Measurements from ENCODE around the gene ALOX5. TPM values are rescaled to one million over a fixed set of nuclear protein-coding genes. Genes with fewer than 3 reads are reported as not detected.

The ALOX5 gene
- total RNA-seq, 5 donors from 2014 or later (not counting 1 experiment from before 2014, with no cell fraction given), result 13.8 to 39.8 (median 16.1) TPM

- no peaks in the 10 kb centered on the region for H3K9me3 Mint-ChIP-seq
- H3K27me3 Mint-ChIP-seq, result no peaks in the 10 kb centered on the region
- H3K27ac Mint-ChIP-seq, result peak overlapping the region; percentile 80 to 81
- H3K36me3 Mint-ChIP-seq, result peaks cover 44% of the 10 kb centered on the region
- no peak for DNase-seq
- Histone ChIP-seq H3K27ac (ENCODE audit: low read length) (no peak overlapping the region), H3K27me3 (replicated peaks in 1 of 2; ENCODE audit: control insufficient read depth in 2 of 2, extremely low read depth in 1 of 2, insufficient read depth in 2 of 2, low read length in 1 of 2) (no peaks in the 10 kb centered on the region), H3K9me3 (no peaks in the 10 kb centered on the region), H3K36me3 (ENCODE audit: control insufficient read depth in 2 of 2, extremely low read depth in 1 of 2, insufficient read depth in 1 of 2, low read length in 1 of 2) (peaks cover 12 to 42% of the 10 kb centered on the region in 2 donors), H3K4me3 (ENCODE audit: control insufficient read depth in 1 of 2, extremely low read depth in 1 of 2, low read length in 1 of 2) (no peak overlapping the region), H3K4me1 (ENCODE audit: control insufficient read depth in 1 of 2, extremely low read depth in 1 of 2, insufficient read depth in 2 of 2, low read length in 2 of 2) (no peaks in the 10 kb centered on the region)
- no peak overlapping the region for H3K4me3 Mint-ChIP-seq
- H3K4me1 Mint-ChIP-seq, result peaks cover 8 to 31% (median 21%) of the 10 kb centered on the region in 3 donors
- POLR2A ChIA-PET, result no interaction called here
- 76% methylated on average over 3 of the region's 3 CpGs for WGBS (ENCODE audit: insufficient coverage)
- CTCF ChIA-PET, result no interaction called here
- no peak for ATAC-seq (replicated peaks in 1 of 4)
These were observed 80.8 kb downstream of the ALOX5 start for GRCh38 chr10:45454859-45455258.

- Mint-ChIP-seq H3K27me3 (no peaks in the 10 kb centered on the region), H3K27ac (no peak overlapping the region), H3K4me1 (peaks cover 8 to 39% (median 23%) of the 10 kb centered on the region in 3 donors), H3K36me3 (peaks cover 57% of the 10 kb centered on the region), H3K9me3 (no peaks in the 10 kb centered on the region), H3K4me3 (no peak overlapping the region)
- Histone ChIP-seq H3K4me3 (ENCODE audit: control insufficient read depth in 1 of 2, extremely low read depth in 1 of 2, low read length in 1 of 2) (no peak overlapping the region), H3K9me3 (no peaks in the 10 kb centered on the region), H3K27me3 (replicated peaks in 1 of 2; ENCODE audit: control insufficient read depth in 2 of 2, extremely low read depth in 1 of 2, insufficient read depth in 2 of 2, low read length in 1 of 2) (no peaks in the 10 kb centered on the region), H3K27ac (ENCODE audit: low read length) (no peak overlapping the region), H3K4me1 (ENCODE audit: control insufficient read depth in 1 of 2, extremely low read depth in 1 of 2, insufficient read depth in 2 of 2, low read length in 2 of 2) (no peaks in the 10 kb centered on the region), H3K36me3 (ENCODE audit: control insufficient read depth in 2 of 2, extremely low read depth in 1 of 2, insufficient read depth in 1 of 2, low read length in 1 of 2) (peaks cover 12 to 52% of the 10 kb centered on the region in 2 donors)
- 80% methylated on average over 3 of the region's 7 CpGs for WGBS (ENCODE audit: insufficient coverage)
- ChIA-PET CTCF (no interaction called here), POLR2A (no interaction called here)
- no peak for DNase-seq
- no peak for ATAC-seq (replicated peaks in 1 of 4)
These were observed 82.2 kb downstream of the ALOX5 start for GRCh38 chr10:45456233-45456632.

- Mint-ChIP-seq H3K27me3 (no peaks in the 10 kb centered on the region), H3K4me3 (no peak overlapping the region), H3K4me1 (peaks cover 8 to 43% (median 19%) of the 10 kb centered on the region in 3 donors), H3K36me3 (peaks cover 63% of the 10 kb centered on the region), H3K9me3 (no peaks in the 10 kb centered on the region), H3K27ac (no peak overlapping the region)
- CTCF ChIA-PET, result no interaction called here
- Histone ChIP-seq H3K4me3 (ENCODE audit: control insufficient read depth in 1 of 2, extremely low read depth in 1 of 2, low read length in 1 of 2) (no peak overlapping the region), H3K27me3 (replicated peaks in 1 of 2; ENCODE audit: control insufficient read depth in 2 of 2, extremely low read depth in 1 of 2, insufficient read depth in 2 of 2, low read length in 1 of 2) (no peaks in the 10 kb centered on the region), H3K4me1 (ENCODE audit: control insufficient read depth in 1 of 2, extremely low read depth in 1 of 2, insufficient read depth in 2 of 2, low read length in 2 of 2) (no peaks in the 10 kb centered on the region), H3K36me3 (ENCODE audit: control insufficient read depth in 2 of 2, extremely low read depth in 1 of 2, insufficient read depth in 1 of 2, low read length in 1 of 2) (peaks cover 12 to 56% of the 10 kb centered on the region in 2 donors), H3K27ac (ENCODE audit: low read length) (no peak overlapping the region), H3K9me3 (no peaks in the 10 kb centered on the region)
- POLR2A ChIA-PET, result no interaction called here
- no peak for ATAC-seq (replicated peaks in 1 of 4)
- whole genome bisulfite sequencing (ENCODE audit: insufficient coverage), result 93% methylated on average over 6 of the region's 7 CpGs
- DNase-seq, result no peak
These were observed 82.8 kb downstream of the ALOX5 start for GRCh38 chr10:45456822-45457221.

GRCh38 chr10:45457487-45457886 is 83.5 kb downstream of the ALOX5 start:
- 96% methylated on average over 7 of the region's 8 CpGs for WGBS (ENCODE audit: insufficient coverage)
- H3K27me3 ChIP-seq (replicated peaks in 1 of 2; ENCODE audit: control insufficient read depth in 2 of 2, extremely low read depth in 1 of 2, insufficient read depth in 2 of 2, low read length in 1 of 2), result no peaks in the 10 kb centered on the region
- peaks cover 67% of the 10 kb centered on the region for H3K36me3 Mint-ChIP-seq
- no peaks in the 10 kb centered on the region for H3K27me3 Mint-ChIP-seq
- H3K4me3 Mint-ChIP-seq, result no peak overlapping the region
- no peak overlapping the region for H3K27ac ChIP-seq (ENCODE audit: low read length)
- H3K9me3 ChIP-seq, result no peaks in the 10 kb centered on the region
- H3K9me3 Mint-ChIP-seq, result no peaks in the 10 kb centered on the region
- ChIA-PET CTCF (no interaction called here), POLR2A (no interaction called here)
- no peak for DNase-seq
- H3K27ac Mint-ChIP-seq, result peak overlapping the region in 1 of 2 donors; percentile 4
- no peaks in the 10 kb centered on the region for H3K4me1 ChIP-seq (ENCODE audit: control insufficient read depth in 1 of 2, extremely low read depth in 1 of 2, insufficient read depth in 2 of 2, low read length in 2 of 2)
- H3K4me1 Mint-ChIP-seq, result peaks cover 7 to 45% (median 19%) of the 10 kb centered on the region in 3 donors
- H3K36me3 ChIP-seq (ENCODE audit: control insufficient read depth in 2 of 2, extremely low read depth in 1 of 2, insufficient read depth in 1 of 2, low read length in 1 of 2), result peaks cover 12 to 61% of the 10 kb centered on the region in 2 donors
- no peak for ATAC-seq (replicated peaks in 1 of 4)
- no peak overlapping the region for H3K4me3 ChIP-seq (ENCODE audit: control insufficient read depth in 1 of 2, extremely low read depth in 1 of 2, low read length in 1 of 2)

GRCh38 chr10:45460235-45460878 is 86.3 kb downstream of the ALOX5 start:
- H3K4me3 Mint-ChIP-seq, result no peak overlapping the region
- POLR2A ChIA-PET, result no interaction called here
- peaks cover 0 to 4% of the 10 kb centered on the region in 2 experiments for H3K4me1 ChIP-seq (ENCODE audit: control insufficient read depth in 1 of 2, extremely low read depth in 1 of 2, insufficient read depth in 2 of 2, low read length in 2 of 2)

DNA sequence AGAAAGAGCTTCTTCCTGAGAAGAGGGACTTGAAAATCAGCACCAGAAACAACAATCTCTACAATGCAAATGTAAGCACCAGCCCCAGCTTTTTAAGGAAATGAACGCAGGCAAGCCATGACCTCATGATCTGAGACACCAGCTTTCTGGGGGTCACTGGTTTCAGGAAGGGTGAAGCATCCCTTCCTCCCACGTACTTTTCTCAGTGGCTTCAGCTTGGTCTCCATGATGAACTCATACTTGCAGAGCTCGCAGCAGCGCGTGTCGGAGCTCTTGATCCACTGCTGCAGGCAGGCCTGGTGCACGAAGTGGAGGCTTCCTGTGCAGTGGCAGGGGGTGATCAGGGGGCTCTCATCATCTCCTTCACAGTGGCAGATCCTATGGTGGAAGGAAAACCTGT is 87.0 kb downstream of the ALOX5 start:
- peak overlapping the region in 1 of 2 donors; percentile 70 for H3K27ac Mint-ChIP-seq
- H3K36me3 Mint-ChIP-seq, result peaks cover 58% of the 10 kb centered on the region
- no peak for ATAC-seq (replicated peaks in 1 of 4)
- no peaks in the 10 kb centered on the region for H3K27me3 Mint-ChIP-seq
- no peaks in the 10 kb centered on the region for H3K9me3 Mint-ChIP-seq
- no peak for DNase-seq
- ChIA-PET POLR2A (no interaction called here), CTCF (interaction anchor here in 1 of 2 donors (0.6 kb wide), 1 partner anchor 265 kb away, joined by 3 read pairs; no protein-coding TSS in a partner anchor)
- H3K4me3 ChIP-seq (ENCODE audit: control insufficient read depth in 1 of 2, extremely low read depth in 1 of 2, low read length in 1 of 2), result no peak overlapping the region
- H3K4me1 Mint-ChIP-seq, result peaks cover 11 to 41% (median 24%) of the 10 kb centered on the region in 3 donors
- no peak overlapping the region for H3K27ac ChIP-seq (ENCODE audit: low read length)
- no peak overlapping the region for H3K4me3 Mint-ChIP-seq
- H3K36me3 ChIP-seq (ENCODE audit: control insufficient read depth in 2 of 2, extremely low read depth in 1 of 2, insufficient read depth in 1 of 2, low read length in 1 of 2), result peaks cover 12 to 69% of the 10 kb centered on the region in 2 donors
- peaks cover 0 to 6% of the 10 kb centered on the region in 2 experiments for H3K4me1 ChIP-seq (ENCODE audit: control insufficient read depth in 1 of 2, extremely low read depth in 1 of 2, insufficient read depth in 2 of 2, low read length in 2 of 2)
- WGBS (ENCODE audit: insufficient coverage), result 78% methylated on average over 6 of the region's 7 CpGs
- no peaks in the 10 kb centered on the region for H3K9me3 ChIP-seq
- H3K27me3 ChIP-seq (replicated peaks in 1 of 2; ENCODE audit: control insufficient read depth in 2 of 2, extremely low read depth in 1 of 2, insufficient read depth in 2 of 2, low read length in 1 of 2), result no peaks in the 10 kb centered on the region

More at GRCh38 chr10:45460235-45460878, 86.3 kb downstream of the ALOX5 start:
- no peaks in the 10 kb centered on the region for H3K27me3 Mint-ChIP-seq
- H3K27ac Mint-ChIP-seq, result no peak overlapping the region
- Histone ChIP-seq H3K9me3 (no peaks in the 10 kb centered on the region), H3K4me3 (ENCODE audit: control insufficient read depth in 1 of 2, extremely low read depth in 1 of 2, low read length in 1 of 2) (no peak overlapping the region), H3K27ac (ENCODE audit: low read length) (no peak overlapping the region), H3K27me3 (replicated peaks in 1 of 2; ENCODE audit: control insufficient read depth in 2 of 2, extremely low read depth in 1 of 2, insufficient read depth in 2 of 2, low read length in 1 of 2) (no peaks in the 10 kb centered on the region), H3K36me3 (ENCODE audit: control insufficient read depth in 2 of 2, extremely low read depth in 1 of 2, insufficient read depth in 1 of 2, low read length in 1 of 2) (peaks cover 12 to 74% of the 10 kb centered on the region in 2 donors)
- H3K4me1 Mint-ChIP-seq, result peaks cover 7 to 42% (median 21%) of the 10 kb centered on the region in 3 donors
- CTCF ChIA-PET, result no interaction called here
- no peaks in the 10 kb centered on the region for H3K9me3 Mint-ChIP-seq
- ATAC-seq (replicated peaks in 1 of 4), result no peak
- 88% methylated on average over 1 of the region's 6 CpGs for WGBS (ENCODE audit: insufficient coverage)
- H3K36me3 Mint-ChIP-seq, result peaks cover 63% of the 10 kb centered on the region
- DNase-seq, result no peak
